OCI-LY7 (cell line): ENCODE data around the gene ICE1. TPM values are rescaled to one million over a fixed set of nuclear protein-coding genes. Genes with fewer than 3 reads are reported as not detected.

Experiments
- BruUV-seq: library from RNA; stranded (reverse); fragments of 400-500 nt; replicated peaks from 2 replicates; lab custom pipeline; 2021; lab: Mats Ljungman, UMichigan
- CTCF ChIA-PET: fragments of 300-600 bp; sonication (Branson Sonifier 250); formaldehyde crosslinking; loops from one replicate; lab custom pipeline; 2022; ENCODE audit warnings: antibody characterized with exemption; ENCODE audit not compliant: unreplicated experiment; lab: Charles Lee
- POLR2A ChIA-PET: fragments of 300-600 bp; sonication (Branson Sonifier 250); formaldehyde crosslinking; loops from one replicate; lab custom pipeline; 2022; ENCODE audit warnings: antibody characterized with exemption; lab: Charles Lee
- DNase-seq: peaks from one replicate; pipeline ENCODE4 v3.0.0-alpha.2; 2015; ENCODE audit warnings: low spot score
- H2AFZ ChIP-seq: fragments of 200-600 bp; sonication (generic), shearing (Covaris generic); 2 replicates; pipeline ENCODE4 v1.6.1; 2014; ENCODE audit warnings: mild to moderate bottlenecking, antibody characterized with exemption, low read length, moderate library complexity
- H3K27ac ChIP-seq: fragments of 200-600 bp; sonication (generic); 2 replicates; pipeline ENCODE4 v1.5.1; 2014; ENCODE audit warnings: mixed run types, low read depth, mild to moderate bottlenecking, moderate library complexity, low read length, inconsistent platforms; ENCODE audit not compliant: poor library complexity, severe bottlenecking
- H3K36me3 ChIP-seq: fragments of 200-600 bp; sonication (generic); 2 replicates; pipeline ENCODE4 v1.6.1; 2014; ENCODE audit warnings: mild to moderate bottlenecking, antibody characterized with exemption, low read length, moderate library complexity, mixed read lengths; ENCODE audit not compliant: insufficient read depth
- H3K4me1 ChIP-seq: fragments of 200-600 bp; sonication (generic); 2 replicates; pipeline ENCODE4 v1.5.1; 2014; ENCODE audit warnings: mild to moderate bottlenecking, low read length; ENCODE audit not compliant: insufficient read depth, poor library complexity, severe bottlenecking
- H3K4me2 ChIP-seq: fragments of 200-600 bp; sonication (generic); 2 replicates; pipeline ENCODE4 v1.6.1; 2014; ENCODE audit warnings: mild to moderate bottlenecking, low read length
- H3K4me3 ChIP-seq: fragments of 200-600 bp; sonication (generic); 2 replicates; pipeline ENCODE4 v1.5.1; 2014; ENCODE audit warnings: mild to moderate bottlenecking, low read depth, low read length; ENCODE audit not compliant: poor library complexity, severe bottlenecking
- H3K79me2 ChIP-seq: fragments of 200-600 bp; sonication (generic); 2 replicates; pipeline ENCODE4 v1.6.1; 2016; ENCODE audit warnings: low read depth, mild to moderate bottlenecking, low read length, moderate library complexity, mixed read lengths; ENCODE audit not compliant: insufficient read depth
- H3K9me2 ChIP-seq: fragments of 200-600 bp; sonication (generic); 2 replicates; pipeline ENCODE4 v1.6.1; 2016; ENCODE audit warnings: mild to moderate bottlenecking, low read length, mixed read lengths; ENCODE audit not compliant: insufficient read depth
- H3K9me3 ChIP-seq: fragments of 200-600 bp; sonication (generic); 2 replicates; pipeline ENCODE4 v1.6.1; 2014; ENCODE audit warnings: mild to moderate bottlenecking, mixed run types, low read length, mixed read lengths
- H4K20me1 ChIP-seq: fragments of 200-600 bp; sonication (generic); 2 replicates; pipeline ENCODE4 v1.6.1; 2014; ENCODE audit warnings: mild to moderate bottlenecking, antibody characterized with exemption, low read length, moderate library complexity, mixed read lengths; ENCODE audit not compliant: insufficient read depth
- CTCF ChIP-seq: fragments of 200-600 bp; sonication (generic); conservative IDR thresholded peaks from 2 replicates; pipeline ENCODE4 v1.5.1; 2014; ENCODE audit warnings: mild to moderate bottlenecking, antibody characterized with exemption, low read length, moderate library complexity, mixed read lengths
- EZH2phosphoT487 ChIP-seq: fragments of 200-600 bp; sonication (generic); IDR thresholded peaks from 2 replicates; pipeline ENCODE4 v1.6.1; 2018; ENCODE audit warnings: low read depth, borderline replicate concordance, mild to moderate bottlenecking, mixed run types, antibody characterized with exemption, low read length, moderate library complexity, mixed read lengths
- intact Hi-C: fragments of 100-400 bp; cut with micrococcal nuclease; formaldehyde crosslinking; loops from one replicate; pipeline ENCODE4 v1.10.0; 2022; ENCODE audit not compliant: unreplicated experiment
- total RNA-seq, 2 experiments: library from RNA; depleted of rRNA in 1 of 2; stranded (reverse); fragments of >200 nt in 1 of 2; shearing (Covaris generic) in 1 of 2; gene quantifications; 2 replicates each; pipeline ENCODE4 v1.2.3, GENCODE V29; 2014 to 2022

ICE1 gene
- total RNA-seq, 2 experiments from 2014 or later = 25.2 to 28.0 TPM

- peaks cover 32% of the 10 kb centered on the region for H3K4me1 ChIP-seq
- POLR2A ChIA-PET = interaction anchor here (1.6 kb wide), 1 partner anchor 8 kb away, joined by 7 read pairs; no protein-coding TSS in a partner anchor
- H3K4me3 ChIP-seq = peak overlapping the region; percentile 99
Observed at GRCh38 chr5:5424736-5425135, 2.3 kb downstream of the ICE1 start.

GRCh38 chr5:5430136-5430535 lies 7.7 kb downstream of the ICE1 start:
- BruUV-seq = no TSS peak
- ChIA-PET POLR2A (interaction anchor here (0.5 to 0.9 kb wide), 3 partner anchors 19 to 23 kb away, joined by 3 read pairs; no protein-coding TSS in a partner anchor), CTCF (no interaction called here)
- no peak for DNase-seq
- H3K9me3 ChIP-seq = no peaks in the 10 kb centered on the region
- H2AFZ ChIP-seq = no peak overlapping the region
- no peak overlapping the region for H3K27ac ChIP-seq
- peaks cover 99% of the 10 kb centered on the region for H3K79me2 ChIP-seq
- no peak overlapping the region for H3K4me3 ChIP-seq
- TF ChIP-seq CTCF = no peak
- no peak for TF ChIP-seq EZH2phosphoT487
- intact Hi-C loops = no loop called here
- H3K36me3 ChIP-seq = peaks cover 49% of the 10 kb centered on the region
- peaks cover under 1% of the 10 kb centered on the region for H3K4me1 ChIP-seq
- H3K9me2 ChIP-seq = no peaks in the 10 kb centered on the region
- H4K20me1 ChIP-seq = peaks cover 16% of the 10 kb centered on the region
- no peak overlapping the region for H3K4me2 ChIP-seq

More at GRCh38 chr5:5424736-5425135, 2.3 kb downstream of the ICE1 start:
- intact Hi-C loops = loop anchor here (5.0 kb wide), 3 partner anchors 328 to 1298 kb away; no protein-coding TSS in a partner anchor
- Histone ChIP-seq H3K4me2 (peak overlapping the region; percentile 90), H3K36me3 (peaks cover 47% of the 10 kb centered on the region), H2AFZ (no peak overlapping the region), H4K20me1 (peaks cover 24% of the 10 kb centered on the region), H3K9me3 (no peaks in the 10 kb centered on the region), H3K79me2 (peaks cover 71% of the 10 kb centered on the region), H3K27ac (no peak overlapping the region), H3K9me2 (no peaks in the 10 kb centered on the region)
- TF ChIP-seq CTCF (no peak), EZH2phosphoT487 (no peak)
- CTCF ChIA-PET = no interaction called here
- no peak for DNase-seq
- no TSS peak for BruUV-seq

GRCh38 chr5:5432020-5432707 lies 9.7 kb downstream of the ICE1 start:
- no peaks in the 10 kb centered on the region for H3K9me3 ChIP-seq
- peaks cover 38% of the 10 kb centered on the region for H3K36me3 ChIP-seq
- H4K20me1 ChIP-seq = peaks cover 13% of the 10 kb centered on the region; the same call in 1 of the 2 replicates
- ChIA-PET POLR2A (interaction anchor here (0.6 to 1.9 kb wide), 4 partner anchors 8 to 1259 kb away, joined by 3 to 7 read pairs (median 4); partner anchors contain the start of gene ICE1), CTCF (no interaction called here)
- H3K4me3 ChIP-seq = no peak overlapping the region
- DNase-seq = no peak
- no TSS peak for BruUV-seq
- H3K4me2 ChIP-seq = no peak overlapping the region
- H3K27ac ChIP-seq = no peak overlapping the region
- intact Hi-C loops = no loop called here
- H3K9me2 ChIP-seq = no peaks in the 10 kb centered on the region
- H3K4me1 ChIP-seq = no peaks in the 10 kb centered on the region
- H3K79me2 ChIP-seq = peaks cover 96% of the 10 kb centered on the region
- H2AFZ ChIP-seq = no peak overlapping the region
- TF ChIP-seq EZH2phosphoT487 (no peak), CTCF (no peak)
